Measurements from ENCODE around the gene SNED1.

SNED1 gene

DNA sequence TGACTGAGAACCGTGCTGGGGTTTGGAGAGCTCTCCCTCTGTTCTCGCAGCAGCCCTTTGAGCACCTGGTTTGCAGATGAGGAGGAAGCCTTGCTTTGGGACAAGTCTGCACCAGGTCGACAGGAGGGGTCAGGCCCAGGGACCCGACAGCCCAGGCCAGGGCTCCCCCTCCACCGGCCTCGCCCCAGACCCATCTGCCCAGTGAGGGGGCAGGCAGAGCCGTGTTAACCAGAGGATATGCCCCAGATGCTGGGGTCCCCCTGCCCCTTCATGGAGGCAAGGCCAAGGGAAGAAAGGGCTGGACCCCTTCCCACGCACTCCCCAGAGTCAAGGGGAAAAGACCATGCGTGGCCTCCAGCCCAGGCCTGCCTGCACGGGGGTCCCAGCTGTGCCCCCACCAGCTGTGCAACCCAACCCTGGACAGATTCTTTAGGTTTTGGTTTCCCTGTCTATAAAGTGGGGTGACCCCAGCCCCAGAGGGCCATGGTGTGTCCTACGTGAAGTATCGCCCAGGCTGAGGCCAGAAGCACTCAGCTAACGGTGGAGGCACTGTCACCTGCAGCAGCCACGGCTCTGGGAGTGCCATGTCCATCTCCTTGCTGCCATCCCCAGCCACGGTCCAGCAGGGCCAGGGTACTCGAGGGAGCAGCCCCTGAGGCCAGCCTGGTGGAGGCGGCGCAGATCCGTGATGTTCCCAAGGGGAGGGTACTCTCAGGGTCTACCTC lies 4.8 kb upstream of the SNED1 start:
- Histone ChIP-seq H3K27ac (ENCODE audit: low read length) (no peak overlapping the region), H3K36me3 (replicated peaks; ENCODE audit: insufficient read depth, low read length) (no peaks in the 10 kb centered on the region), H2AFZ (ENCODE audit: low read length) (no peak overlapping the region), H3K9ac (ENCODE audit: low read length) (no peak overlapping the region), H3K27me3 (replicated peaks; ENCODE audit: insufficient read depth, low read length) (peaks cover 14% of the 10 kb centered on the region; the same call in 1 of the 2 replicates), H3K4me2 (ENCODE audit: low read depth, low read length) (no peak overlapping the region), H3K9me2 (replicated peaks; ENCODE audit: insufficient read depth, low read length) (no peaks in the 10 kb centered on the region), H3K4me1 (ENCODE audit: low read length) (peaks cover 5% of the 10 kb centered on the region; the same call in 1 of the 2 replicates), H4K20me1 (ENCODE audit: insufficient read depth, low read length) (no peaks in the 10 kb centered on the region), H3K79me2 (ENCODE audit: low read length) (no peaks in the 10 kb centered on the region), H3K4me3 (ENCODE audit: low read length) (no peak overlapping the region), H3F3A (ENCODE audit: insufficient read depth, low read length) (no peaks in the 10 kb centered on the region), H3K9me3 (replicated peaks; ENCODE audit: insufficient read depth, low read length) (no peaks in the 10 kb centered on the region)
- no peak for DNase-seq
- no peak for TF ChIP-seq EZH2phosphoT487 (IDR thresholded peaks at IDR 0.05; ENCODE audit: low read length)
- no peak for TF ChIP-seq CTCF (IDR thresholded peaks at IDR 0.05; ENCODE audit: low read length)
- no peak for TF ChIP-seq EZH2 (optimal IDR thresholded peaks at IDR 0.05; ENCODE audit: low read depth, low read length)

DNA sequence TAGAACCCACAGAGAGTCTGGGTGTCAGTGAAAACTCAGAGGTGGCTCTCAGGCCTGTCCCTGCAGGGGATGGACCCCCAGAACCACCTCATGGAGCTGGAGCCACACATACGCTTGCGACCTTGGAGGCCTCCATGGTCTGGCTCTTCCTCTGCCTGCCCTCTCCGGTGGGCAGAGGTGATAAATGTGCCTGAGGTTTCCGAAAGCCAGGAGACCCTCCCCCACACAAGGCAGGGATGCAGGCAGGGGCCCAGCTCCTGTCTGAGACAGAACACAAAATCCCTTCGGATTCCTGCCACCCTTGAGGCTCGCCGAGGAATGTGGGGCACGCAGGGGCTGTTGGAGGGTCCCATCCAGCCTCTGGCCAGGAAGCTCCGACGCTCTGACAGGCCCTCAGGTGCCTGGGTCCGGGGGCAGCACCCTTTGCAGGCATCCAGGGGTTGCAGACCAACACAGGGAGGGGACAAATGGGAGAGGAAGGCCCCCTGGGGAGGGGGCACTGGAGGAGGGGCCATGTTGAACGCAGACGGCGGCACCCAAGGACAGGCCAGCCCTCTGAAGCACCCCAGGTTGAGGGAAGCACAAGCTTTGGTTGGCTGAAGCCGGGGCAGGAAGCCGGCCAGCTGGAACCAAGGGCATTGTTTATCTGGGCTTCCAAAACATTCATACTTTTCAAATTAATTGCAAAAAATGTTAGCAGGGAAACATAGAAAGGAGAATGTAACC lies 4.1 kb upstream of the SNED1 start:
- H3K79me2 ChIP-seq (ENCODE audit: low read length): no peaks in the 10 kb centered on the region
- H3K27ac ChIP-seq (ENCODE audit: low read length): no peak overlapping the region
- H4K20me1 ChIP-seq (ENCODE audit: insufficient read depth, low read length): no peaks in the 10 kb centered on the region
- H2AFZ ChIP-seq (ENCODE audit: low read length): no peak overlapping the region
- H3K27me3 ChIP-seq (replicated peaks; ENCODE audit: insufficient read depth, low read length): peaks cover 14% of the 10 kb centered on the region; the same call in 1 of the 2 replicates
- H3K9me3 ChIP-seq (replicated peaks; ENCODE audit: insufficient read depth, low read length): no peaks in the 10 kb centered on the region
- no peak overlapping the region for H3K4me2 ChIP-seq (ENCODE audit: low read depth, low read length)
- no peak for TF ChIP-seq CTCF (IDR thresholded peaks at IDR 0.05; ENCODE audit: low read length)
- no peak for TF ChIP-seq EZH2phosphoT487 (IDR thresholded peaks at IDR 0.05; ENCODE audit: low read length)
- TF ChIP-seq EZH2 (optimal IDR thresholded peaks at IDR 0.05; ENCODE audit: low read depth, low read length): no peak
- no peak overlapping the region for H3K4me3 ChIP-seq (ENCODE audit: low read length)
- no peak overlapping the region for H3K9ac ChIP-seq (ENCODE audit: low read length)
- no peaks in the 10 kb centered on the region for H3K9me2 ChIP-seq (replicated peaks; ENCODE audit: insufficient read depth, low read length)
- H3K36me3 ChIP-seq (replicated peaks; ENCODE audit: insufficient read depth, low read length): no peaks in the 10 kb centered on the region
- peaks cover 5% of the 10 kb centered on the region; the same call in 1 of the 2 replicates for H3K4me1 ChIP-seq (ENCODE audit: low read length)
- no peaks in the 10 kb centered on the region for H3F3A ChIP-seq (ENCODE audit: insufficient read depth, low read length)
- no peak for DNase-seq

GRCh38 chr2:240995041-240996021 lies 3.1 kb upstream of the SNED1 start:
- no peak for TF ChIP-seq EZH2phosphoT487 (IDR thresholded peaks at IDR 0.05; ENCODE audit: low read length)
- no peak for TF ChIP-seq CTCF (IDR thresholded peaks at IDR 0.05; ENCODE audit: low read length)
- no peak for TF ChIP-seq EZH2 (optimal IDR thresholded peaks at IDR 0.05; ENCODE audit: low read depth, low read length)
- Histone ChIP-seq H3K9me2 (replicated peaks; ENCODE audit: insufficient read depth, low read length) (no peaks in the 10 kb centered on the region), H3K79me2 (ENCODE audit: low read length) (no peaks in the 10 kb centered on the region), H3K4me3 (ENCODE audit: low read length) (no peak overlapping the region), H3F3A (ENCODE audit: insufficient read depth, low read length) (no peaks in the 10 kb centered on the region), H4K20me1 (ENCODE audit: insufficient read depth, low read length) (no peaks in the 10 kb centered on the region), H3K9ac (ENCODE audit: low read length) (no peak overlapping the region), H3K9me3 (replicated peaks; ENCODE audit: insufficient read depth, low read length) (no peaks in the 10 kb centered on the region), H3K27ac (ENCODE audit: low read length) (no peak overlapping the region), H3K4me2 (ENCODE audit: low read depth, low read length) (no peak overlapping the region), H3K4me1 (ENCODE audit: low read length) (peaks cover 5% of the 10 kb centered on the region; the same call in 1 of the 2 replicates), H3K27me3 (replicated peaks; ENCODE audit: insufficient read depth, low read length) (peaks cover 14% of the 10 kb centered on the region; the same call in 1 of the 2 replicates), H2AFZ (ENCODE audit: low read length) (no peak overlapping the region), H3K36me3 (replicated peaks; ENCODE audit: insufficient read depth, low read length) (no peaks in the 10 kb centered on the region)
- DNase-seq: no peak
